NB4 (cell line): ENCODE measurements around the gene ARHGAP18.

ENCODE experiments used
- MAX ChIP-seq: IDR thresholded peaks from 2 replicates; pipeline ENCODE4 v1.6.1; 2011; ENCODE audit warnings: low read depth, low read length
- MYC ChIP-seq: IDR thresholded peaks from 2 replicates; pipeline ENCODE4 v1.6.1; 2011; ENCODE audit warnings: low read depth, low read length
- POLR2A ChIP-seq: IDR thresholded peaks from 2 replicates; pipeline ENCODE4 v1.6.1; 2011; ENCODE audit warnings: mild to moderate bottlenecking; ENCODE audit not compliant: insufficient read length; ENCODE audit errors: extremely low read depth
- TF ChIP-seq, protein P1 (sequence below): IDR thresholded peaks from one replicate; pipeline ENCODE4 v1.5.1; 2012; ENCODE audit warnings: low read depth, low read length

GRCh38 chr6:129599467-129599866, 110.5 kb downstream of the ARHGAP18 start:
- TF ChIP-seq POLR2A (no peak), MAX (no peak), MYC (no peak)
- TF ChIP-seq, protein P1, sequence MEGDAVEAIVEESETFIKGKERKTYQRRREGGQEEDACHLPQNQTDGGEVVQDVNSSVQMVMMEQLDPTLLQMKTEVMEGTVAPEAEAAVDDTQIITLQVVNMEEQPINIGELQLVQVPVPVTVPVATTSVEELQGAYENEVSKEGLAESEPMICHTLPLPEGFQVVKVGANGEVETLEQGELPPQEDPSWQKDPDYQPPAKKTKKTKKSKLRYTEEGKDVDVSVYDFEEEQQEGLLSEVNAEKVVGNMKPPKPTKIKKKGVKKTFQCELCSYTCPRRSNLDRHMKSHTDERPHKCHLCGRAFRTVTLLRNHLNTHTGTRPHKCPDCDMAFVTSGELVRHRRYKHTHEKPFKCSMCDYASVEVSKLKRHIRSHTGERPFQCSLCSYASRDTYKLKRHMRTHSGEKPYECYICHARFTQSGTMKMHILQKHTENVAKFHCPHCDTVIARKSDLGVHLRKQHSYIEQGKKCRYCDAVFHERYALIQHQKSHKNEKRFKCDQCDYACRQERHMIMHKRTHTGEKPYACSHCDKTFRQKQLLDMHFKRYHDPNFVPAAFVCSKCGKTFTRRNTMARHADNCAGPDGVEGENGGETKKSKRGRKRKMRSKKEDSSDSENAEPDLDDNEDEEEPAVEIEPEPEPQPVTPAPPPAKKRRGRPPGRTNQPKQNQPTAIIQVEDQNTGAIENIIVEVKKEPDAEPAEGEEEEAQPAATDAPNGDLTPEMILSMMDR: no peak
